GM19043 (cell line): ENCODE results near the gene SLCO3A1.
A peak's percentile ranks its signal among the peaks of the same experiment; 100 is the strongest.

ENCODE experiments used
- ATAC-seq: cut with Tn5 transposase; IDR thresholded peaks from one replicate; pipeline ENCODE4 v1.9.1; 2021; ENCODE audit warnings: low read depth; ENCODE audit not compliant: unreplicated experiment

SLCO3A1 gene

DNA sequence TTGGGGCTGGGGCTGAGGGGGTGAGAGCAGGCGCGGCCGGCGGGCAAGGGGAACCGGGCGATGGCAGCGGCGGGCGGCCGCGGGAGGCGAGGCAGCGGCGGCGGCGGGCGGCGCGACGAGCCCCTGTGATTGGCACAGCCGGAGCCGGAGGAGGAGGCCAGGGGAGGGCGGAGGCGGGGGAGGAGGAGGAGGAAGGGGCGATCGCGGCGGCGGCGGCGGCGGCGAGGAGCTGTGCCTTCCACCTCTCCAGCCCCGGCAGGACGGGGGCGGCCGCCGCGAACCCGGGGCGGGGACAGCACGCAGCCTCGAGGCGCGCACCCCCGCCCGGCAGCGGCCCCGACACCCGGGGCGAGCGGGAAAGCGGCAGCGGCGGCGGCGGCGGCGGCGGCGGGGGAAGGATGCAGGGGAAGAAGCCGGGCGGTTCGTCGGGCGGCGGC, at the start of gene SLCO3A1:
TSS of gene SLCO3A1 (plus strand) at position 198 of the 437 bp plus-strand sequence.
- ATAC-seq: peak; percentile 10

DNA sequence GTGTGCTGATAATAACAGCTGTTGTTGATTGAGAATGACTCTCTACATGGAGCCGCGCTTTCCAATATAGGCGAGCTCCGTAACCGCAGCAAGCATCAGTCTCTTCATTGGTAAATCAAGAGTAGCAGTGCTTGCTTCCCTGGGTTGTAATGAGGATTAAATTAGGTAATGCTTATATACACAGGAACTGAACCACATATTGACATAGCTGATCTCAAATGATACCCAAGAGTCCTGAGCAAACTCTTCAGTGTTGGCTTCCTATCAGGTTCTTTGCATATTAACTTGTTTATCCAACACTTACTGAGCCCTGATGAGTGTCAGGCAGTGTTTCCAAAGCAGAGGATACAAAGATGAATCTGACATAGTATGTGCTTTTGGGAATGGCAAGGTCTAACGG, 46.4 kb upstream of the SLCO3A1 start:
- ATAC-seq: no peak

DNA sequence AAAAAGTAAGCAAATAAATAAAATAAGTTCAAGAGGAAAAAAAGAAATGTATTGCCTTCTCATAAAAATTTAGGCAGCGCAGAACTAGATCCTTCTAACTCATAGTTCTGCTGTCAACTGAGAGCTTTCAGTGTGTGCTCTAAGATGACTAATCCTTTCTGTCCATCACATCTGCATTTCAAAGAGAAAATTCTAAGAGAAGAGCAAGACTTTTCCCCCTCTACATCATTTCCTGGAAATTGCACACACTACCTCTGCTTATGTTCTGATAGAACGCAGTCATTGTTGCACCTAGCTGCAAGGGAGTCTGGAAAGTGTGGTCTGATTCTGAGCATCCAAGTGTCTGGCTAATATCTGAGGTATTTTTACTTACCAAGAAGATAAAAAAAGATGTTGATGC, 39.6 kb upstream of the SLCO3A1 start:
- no peak for ATAC-seq

DNA sequence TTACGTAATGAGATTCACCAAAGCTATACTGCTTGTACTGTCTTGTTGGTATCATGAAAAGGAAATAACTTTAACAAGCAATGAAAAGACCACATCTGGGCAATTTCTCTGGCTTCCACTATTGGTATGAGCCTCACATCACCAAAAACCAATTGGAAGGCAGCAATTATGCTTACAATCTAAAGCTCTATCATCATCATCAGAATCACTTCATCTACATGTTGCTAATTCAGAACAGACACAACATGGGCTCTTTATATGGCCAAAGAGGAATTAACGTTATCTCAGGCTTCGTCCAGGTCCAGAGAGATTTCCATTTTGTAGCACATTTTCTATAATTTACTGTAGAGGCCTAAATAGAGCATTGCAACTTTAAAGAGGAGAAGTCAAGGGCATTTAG, 36.6 kb upstream of the SLCO3A1 start:
- ATAC-seq: no peak

DNA sequence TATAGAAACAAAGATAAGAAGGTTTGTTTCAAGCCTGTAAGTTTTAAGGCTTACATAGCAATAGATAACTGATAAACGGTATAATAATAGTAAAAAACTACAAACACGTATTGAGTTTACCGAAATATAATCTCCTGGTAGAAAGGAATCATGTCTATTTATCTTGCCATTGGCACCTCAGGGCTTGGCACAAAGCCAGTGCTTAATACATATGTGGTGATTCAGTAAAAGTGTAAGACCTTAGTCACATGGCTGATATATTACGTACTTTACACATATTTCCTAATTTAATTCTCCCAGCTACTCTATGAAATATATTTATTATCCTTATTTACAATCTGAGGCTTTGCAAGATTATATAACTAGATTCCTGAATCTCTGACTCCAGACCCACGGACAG, 32.0 kb upstream of the SLCO3A1 start:
- no peak for ATAC-seq

DNA sequence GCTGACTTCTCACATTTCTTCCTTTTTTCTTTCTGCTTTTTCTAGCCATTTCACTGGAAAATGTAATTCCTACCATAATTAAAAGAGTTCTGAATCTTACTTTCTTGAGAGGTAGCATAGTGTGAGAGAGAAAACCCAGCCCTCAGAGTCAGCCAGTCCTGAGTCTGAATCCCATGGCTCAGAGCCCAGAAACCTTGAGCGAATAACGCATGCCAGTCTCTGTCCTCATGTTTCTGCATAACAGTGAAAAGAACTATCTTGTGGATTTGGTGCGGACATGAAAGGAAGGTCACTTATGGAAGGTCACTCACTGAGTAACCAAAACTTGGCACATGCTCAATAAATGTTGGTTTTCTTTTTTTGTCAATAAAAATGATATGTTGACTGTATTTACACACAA, 29.3 kb upstream of the SLCO3A1 start:
- ATAC-seq: no peak

DNA sequence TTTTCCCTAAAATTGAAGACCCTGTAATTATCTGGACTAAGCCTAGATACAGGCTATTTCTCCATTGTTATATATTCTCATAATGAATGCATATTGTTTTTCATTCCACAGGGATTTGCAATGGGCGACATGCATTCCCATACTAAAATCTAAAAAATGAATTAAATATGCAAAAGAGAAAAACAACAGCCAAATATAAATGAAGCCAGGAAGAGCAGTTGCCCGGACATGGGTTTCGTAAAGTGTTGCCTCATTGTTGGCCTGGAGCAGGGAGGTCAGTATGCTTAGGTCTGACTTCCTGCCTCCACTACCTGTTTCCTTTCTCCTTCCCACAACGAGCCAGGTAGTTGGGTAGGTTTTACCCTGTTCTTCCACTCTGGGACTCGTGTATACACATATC, 27.1 kb upstream of the SLCO3A1 start:
- ATAC-seq: no peak

DNA sequence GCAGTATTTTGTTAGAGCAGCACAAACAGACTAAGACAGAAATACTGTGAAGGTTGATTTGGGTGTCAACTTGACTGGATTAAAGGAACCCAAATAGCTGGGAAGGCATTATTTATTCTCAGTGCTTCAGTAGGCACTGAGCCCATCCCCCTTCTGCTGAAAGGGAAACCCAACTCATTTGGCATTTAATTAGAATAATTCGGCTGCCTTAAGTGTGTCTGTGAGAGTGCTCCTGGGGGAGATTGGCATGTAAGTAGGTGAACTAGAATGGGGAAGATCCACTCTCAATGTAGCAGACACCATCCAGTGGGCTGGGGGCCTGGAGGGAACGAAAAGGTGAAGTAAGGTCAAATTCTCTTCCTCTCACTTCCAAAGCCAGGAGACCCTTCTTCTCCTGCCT, 20.5 kb upstream of the SLCO3A1 start:
- no peak for ATAC-seq

DNA sequence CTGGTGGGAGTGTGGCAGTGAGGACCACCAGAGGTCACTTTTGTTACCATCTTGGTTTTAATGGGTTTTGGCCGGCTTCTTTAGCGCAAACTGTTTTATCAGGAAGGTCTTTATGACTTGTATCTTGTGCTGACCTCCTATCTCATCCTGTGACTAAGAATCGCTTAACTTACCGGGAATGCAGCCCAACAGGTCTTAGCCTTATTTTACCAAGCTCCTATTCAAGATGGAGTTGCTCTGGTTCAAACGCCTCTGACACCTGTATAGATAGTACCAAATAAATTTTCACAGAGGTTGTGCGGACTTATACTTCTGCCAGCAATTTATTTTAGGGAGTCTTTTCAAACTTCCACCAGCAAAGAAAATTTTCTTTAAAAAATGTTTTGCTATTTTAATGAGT, 13.6 kb upstream of the SLCO3A1 start:
- ATAC-seq: no peak

DNA sequence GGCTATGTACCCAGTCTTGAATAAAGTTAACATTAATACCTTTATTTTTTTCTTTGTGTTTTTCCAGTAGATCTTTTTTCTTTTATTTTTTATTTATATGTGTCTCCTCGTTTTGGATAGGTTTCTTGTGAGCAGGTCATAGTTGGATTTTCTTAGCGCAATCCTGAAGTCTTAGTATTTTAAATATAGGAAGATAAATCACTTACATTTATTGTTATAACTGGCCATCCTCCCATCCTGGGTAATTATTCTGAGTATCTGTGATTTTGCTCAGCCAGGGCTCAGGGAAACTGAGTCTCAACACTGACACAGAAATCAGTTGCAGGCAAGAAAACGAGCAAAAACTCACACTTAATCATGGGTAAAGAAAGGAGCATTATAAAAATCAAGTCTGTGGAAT, 11.6 kb upstream of the SLCO3A1 start:
- ATAC-seq: no peak

DNA sequence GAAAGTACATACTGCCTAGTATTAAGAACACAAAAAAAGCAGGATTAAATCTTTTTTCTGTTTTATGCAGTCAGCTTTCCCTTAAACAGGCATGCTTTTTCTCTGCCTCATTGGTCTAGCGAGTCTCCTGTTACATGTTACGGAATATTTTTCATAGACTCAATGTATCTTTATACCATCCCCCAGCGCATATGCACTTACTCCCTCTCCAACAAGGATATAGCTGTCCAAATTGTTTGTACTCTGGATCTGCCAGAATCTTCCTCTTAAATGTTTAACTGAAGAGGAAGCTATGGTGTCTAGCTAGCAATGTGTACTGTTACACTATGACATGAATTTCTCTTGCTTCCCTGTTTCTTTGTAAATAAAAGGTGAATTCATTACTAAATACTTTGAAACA, 9.2 kb upstream of the SLCO3A1 start:
- no peak for ATAC-seq

DNA sequence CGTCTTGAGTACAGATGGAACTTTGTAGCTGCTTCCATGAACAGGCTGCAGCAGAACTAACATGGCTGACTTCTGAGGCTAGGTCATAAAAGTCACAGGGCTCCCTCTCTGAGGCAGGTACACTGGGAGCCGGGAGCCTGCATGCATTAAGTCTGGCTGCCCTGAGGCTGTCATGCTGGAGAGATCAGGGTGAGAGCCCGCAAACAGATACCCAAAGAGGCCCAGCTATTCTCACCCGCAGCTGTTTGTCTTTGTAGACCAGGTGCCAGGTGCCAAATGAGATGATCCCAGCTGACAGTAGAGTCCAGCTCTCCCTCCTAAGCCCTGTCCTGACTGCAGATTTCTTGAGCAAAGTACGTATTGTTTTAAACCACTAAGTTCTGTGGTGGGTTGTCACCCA, 8.6 kb upstream of the SLCO3A1 start:
- ATAC-seq: no peak

DNA sequence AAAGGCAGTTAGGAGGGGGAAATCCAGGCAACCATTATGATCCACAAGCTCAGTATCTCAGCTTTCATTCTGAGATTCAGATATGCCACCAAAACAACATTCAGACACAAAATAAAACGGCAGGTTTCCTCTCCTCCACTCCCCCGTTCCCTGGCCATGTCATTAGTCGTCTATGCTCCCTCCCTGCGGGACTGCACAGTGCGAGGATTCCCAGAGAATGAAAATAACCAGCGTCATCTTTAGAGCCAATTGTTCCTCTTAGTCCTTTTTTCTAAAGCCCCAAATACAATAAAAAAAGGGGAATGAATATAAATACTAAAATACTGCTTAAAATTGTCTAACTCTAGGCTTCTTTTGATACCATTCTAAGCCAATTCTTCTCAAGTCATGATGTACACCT, 7.8 kb upstream of the SLCO3A1 start:
- ATAC-seq: no peak

DNA sequence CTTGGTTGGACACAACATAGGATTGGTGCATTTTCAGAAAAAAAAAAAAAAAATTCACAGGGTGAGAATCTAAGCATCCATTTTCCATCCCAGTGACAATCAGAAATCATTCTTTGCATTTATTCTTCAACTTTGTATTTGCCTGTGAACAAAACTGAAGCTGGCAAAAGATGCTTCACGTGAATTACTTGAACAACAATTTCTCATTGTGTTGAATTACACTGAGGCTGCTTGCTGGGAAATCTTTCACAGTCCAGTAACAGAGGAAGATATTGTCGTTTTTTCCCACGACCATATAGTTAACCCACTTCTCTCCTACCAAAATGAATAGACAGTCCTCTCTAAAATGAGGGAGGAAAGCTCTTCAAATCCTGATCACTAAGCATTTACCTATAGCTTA, 4.3 kb upstream of the SLCO3A1 start:
- no peak for ATAC-seq

DNA sequence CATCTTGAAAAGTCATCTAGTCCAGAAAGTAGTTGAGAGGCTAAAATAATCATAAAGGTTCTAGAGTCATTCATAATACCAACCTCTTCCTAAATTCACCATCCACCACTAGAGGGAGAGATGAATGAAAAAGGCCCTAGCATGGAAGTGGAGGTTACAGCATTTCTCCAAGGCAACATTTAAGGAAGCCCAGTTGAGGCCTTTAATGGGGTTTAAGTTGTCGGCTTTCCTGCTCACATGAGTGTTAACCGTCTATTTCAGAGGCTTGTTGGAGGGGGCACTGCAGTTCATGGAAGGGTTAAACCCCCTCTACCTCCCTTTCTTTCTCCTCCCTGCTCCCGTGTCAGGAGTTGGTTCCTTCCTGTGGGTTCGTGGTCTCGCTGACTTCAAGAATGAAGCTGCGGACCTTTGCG, 3.8 kb upstream of the SLCO3A1 start:
- ATAC-seq: no peak

DNA sequence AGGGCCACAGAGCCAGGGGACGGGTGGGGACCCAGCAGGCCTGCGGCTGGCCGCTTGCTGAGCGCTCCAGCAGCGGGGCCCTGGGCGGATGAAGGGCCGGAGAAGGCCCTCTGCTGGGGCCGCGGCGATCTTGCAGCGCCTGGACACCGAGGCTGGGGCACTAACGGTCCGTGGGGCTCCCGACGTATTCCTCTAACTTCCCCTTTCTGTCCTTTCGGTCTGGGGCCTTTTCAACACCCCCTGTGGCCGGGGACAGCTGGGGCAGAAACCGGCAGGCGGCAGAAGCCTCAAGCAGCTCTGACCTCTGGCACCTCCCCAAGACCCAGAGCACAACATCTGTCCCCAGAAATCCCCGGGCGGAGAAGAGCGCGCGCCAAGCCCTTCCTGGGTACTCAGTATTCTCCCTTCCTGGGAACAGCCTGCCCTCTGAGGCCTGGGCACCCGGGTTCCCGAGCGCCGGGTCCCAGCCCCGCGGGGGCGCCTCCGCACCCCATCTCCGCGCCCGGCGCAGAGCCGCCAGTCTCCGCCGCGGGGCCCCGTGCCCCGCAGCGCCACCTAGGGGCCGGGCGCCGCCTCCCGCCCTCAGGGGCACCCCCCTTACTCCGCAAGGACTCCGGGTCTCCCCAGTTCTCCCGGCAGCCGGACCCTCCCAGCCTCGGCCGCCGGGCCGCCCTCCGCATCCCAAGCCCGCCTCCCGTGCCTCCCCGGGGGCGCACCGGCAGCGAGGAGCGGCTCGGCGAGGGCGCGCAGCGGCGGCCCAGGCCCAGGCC, 582 bp upstream of the SLCO3A1 start:
- ATAC-seq: peak; percentile 46

DNA sequence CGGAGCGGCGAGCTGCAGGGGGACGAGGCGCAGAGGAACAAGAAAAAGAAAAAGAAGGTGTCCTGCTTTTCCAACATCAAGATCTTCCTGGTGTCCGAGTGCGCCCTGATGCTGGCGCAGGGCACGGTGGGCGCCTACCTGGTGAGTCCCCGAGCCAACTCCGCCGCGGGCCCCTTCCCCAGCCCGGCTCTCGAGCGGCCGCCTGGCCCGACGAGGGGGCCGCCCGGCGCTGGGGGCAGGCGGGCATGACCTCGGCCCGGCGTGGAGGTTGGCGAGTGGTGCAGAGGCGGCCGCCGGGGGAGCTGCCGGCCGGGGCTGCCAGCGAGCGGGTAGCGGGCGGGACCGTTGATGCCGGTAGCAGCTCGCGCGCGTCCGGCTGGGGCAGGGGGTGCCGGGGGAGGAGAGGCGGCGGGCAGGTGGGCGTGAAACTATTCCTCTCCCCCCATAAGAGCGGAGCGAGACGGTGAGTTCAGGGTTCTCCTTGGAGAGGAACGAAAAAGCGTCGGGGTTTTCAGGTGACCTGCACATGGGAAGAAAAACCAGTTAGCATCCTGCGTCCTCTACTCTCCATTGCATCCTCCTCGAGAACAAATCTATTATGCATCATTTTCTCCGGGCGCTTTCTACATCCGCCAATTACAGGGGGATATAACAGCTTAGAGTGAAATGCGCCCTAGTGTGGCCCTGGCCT, 585 bp downstream of the SLCO3A1 start:
- ATAC-seq: no peak

DNA sequence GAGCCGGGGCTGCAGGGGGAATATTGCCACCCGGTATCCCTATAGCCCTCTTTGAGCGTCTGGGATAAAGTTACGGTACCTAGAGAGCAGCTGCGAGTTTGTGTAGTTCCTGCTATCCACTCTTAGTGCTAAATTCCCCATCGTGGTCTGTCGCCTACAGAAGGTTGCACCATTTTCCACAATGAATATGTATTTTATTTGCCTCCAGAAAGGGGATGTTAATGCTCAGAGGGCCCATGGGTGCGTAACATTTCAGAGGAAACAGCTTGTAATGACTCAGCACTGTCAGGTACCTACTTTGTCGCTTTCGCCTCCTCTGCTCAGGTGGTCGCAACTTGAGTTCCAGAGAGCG, 1.1 kb downstream of the SLCO3A1 start:
- no peak for ATAC-seq

DNA sequence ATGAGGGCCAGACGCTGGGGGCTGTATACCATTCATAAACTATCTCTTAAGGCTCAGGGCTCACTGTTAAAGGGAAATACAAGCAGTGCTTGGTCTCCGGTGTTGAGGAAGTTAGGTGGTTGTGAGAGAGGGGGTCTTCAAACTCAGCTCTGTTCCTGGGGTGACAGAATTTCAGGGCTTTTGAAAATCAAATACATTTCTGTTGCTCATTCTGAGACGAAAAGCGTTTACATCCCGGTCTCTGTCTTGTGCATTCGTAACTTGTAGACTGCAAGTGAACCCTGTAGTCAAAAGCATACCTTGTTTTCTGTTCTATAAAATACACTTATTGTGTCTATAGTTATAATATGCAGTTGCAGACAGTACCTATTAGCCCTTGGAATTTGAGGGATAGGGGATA, 1.7 kb downstream of the SLCO3A1 start:
- ATAC-seq: no peak

DNA sequence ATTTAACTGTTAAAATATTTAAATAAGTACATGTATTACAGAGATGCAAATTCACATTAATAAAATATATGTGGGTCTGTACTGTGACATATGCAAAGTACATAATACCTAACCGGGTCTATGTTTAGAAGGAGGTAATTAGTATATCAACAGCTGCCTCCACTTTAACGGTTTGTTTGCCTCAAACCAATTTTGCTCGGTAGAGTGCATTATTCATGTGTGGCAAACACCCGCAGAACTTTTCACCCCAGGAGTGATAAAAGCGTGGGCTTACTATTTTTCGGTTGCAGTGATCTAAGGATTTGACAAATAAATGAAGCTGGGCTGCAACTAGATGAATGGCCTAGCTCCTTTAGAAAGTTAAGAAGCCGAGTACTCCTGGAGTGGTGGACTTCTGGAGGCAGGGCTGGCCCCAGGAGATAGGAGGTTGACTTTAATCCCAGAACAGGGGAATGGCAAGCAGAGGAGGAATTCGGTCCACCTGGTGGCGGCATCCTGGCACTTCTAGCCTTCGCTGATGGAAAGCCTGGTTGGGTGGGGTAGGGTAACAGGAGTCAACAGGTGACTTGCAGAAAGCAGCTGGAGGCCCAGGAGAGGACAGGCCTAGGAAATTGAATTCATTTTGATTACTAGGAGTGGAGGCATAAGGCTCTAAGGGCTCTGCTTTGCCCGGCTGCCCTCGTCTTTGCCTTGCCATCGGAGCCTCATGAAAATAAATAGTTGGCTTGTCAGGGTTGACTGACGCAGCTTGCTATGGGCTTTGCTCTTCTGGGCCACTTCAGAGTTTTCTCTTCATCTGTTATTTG, 2.4 kb downstream of the SLCO3A1 start:
- ATAC-seq: no peak

DNA sequence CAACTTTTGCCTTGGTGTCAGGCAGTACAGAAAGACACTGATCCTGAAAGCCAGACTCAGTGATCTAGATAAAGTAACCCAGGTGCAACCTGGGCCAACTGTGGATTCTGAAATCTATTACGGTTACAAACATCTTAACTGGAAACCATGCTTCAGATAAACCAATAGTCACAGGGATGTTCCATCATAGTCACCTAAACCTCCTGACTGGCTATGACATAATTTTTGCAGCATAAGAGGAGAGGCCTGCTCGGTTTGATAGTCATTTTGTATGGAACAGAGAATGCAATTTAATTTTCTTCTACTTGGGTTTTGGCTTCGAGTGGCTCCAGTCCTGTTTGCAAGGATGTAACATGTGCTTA, 3.7 kb downstream of the SLCO3A1 start:
- no peak for ATAC-seq

DNA sequence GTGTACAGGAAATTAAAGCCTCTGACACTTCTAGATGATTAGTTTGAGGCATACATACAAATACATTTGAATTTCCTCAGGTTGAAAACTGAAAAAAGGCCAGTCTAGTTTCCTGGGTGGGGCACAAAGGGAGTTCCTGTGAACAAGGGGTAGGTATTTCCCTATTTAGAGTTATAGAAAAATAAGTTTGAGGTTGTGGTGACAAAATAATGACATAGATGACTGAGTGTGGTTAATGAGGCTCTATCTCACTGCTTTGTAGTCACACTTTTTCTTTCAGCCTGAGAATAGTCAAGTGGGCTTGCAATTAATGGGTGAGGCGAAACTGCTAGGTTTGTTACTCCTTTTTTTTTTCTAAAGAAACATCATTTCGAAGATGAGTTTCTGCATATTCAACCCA, 4.3 kb downstream of the SLCO3A1 start:
- peak; percentile 49 for ATAC-seq
